GM10248 (cell line): ENCODE results near the gene C14orf132.
"Not testable (repeated sequence)": the region's sequence is repeated elsewhere in the genome, so short reads cannot be mapped to it uniquely, and the experiment has no call there.

Experiments
- CTCF ChIA-PET: fragments of 300-600 bp; sonication (Branson Sonifier 250); formaldehyde crosslinking; extraction: SDS; loops from one replicate; lab custom pipeline; 2021; ENCODE audit warnings: antibody characterized with exemption; lab: Yijun Ruan, JAX
- POLR2A ChIA-PET: fragments of 350-650 bp; sonication (Branson Sonifier 250); formaldehyde crosslinking; extraction: SDS; loops from one replicate; lab custom pipeline; 2020; ENCODE audit warnings: antibody characterized with exemption; lab: Yijun Ruan, JAX
- DNase-seq: peaks from one replicate; pipeline ENCODE4 v3.0.0; 2012; ENCODE audit errors: extremely low spot score
- CTCF ChIP-seq: IDR thresholded peaks from 2 replicates; pipeline ENCODE4 v1.5.1; 2012; ENCODE audit warnings: mild to moderate bottlenecking, low read depth; ENCODE audit errors: extremely low read depth, missing control alignments, control extremely low read depth

Gene C14orf132

DNA sequence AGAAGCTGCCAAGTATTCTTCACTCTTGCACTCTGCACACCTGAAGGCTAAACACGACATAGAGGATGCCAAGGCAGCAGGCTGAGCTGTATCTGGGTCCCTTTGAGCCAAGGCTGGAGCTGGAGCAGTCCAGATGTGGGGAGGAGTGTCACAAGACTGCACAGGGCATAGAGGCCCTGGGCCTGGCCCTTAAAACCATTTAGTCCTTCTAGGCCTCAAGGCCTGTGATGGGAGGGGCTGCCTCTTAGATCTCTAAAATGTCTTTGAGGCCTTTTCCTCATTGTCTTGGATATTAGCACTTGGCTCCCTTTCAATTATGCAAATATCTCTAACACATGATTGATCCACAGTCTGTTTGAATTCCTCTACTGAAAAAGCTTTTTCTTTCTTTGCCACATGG, 28.0 kb upstream of the C14orf132 start:
- CTCF ChIA-PET, result interaction anchor here (1.5 to 2.9 kb wide), 2 partner anchors 11 to 16 kb away, joined by 4 to 11 read pairs; no protein-coding TSS in a partner anchor

GRCh38 chr14:96011607-96012006, 27.6 kb upstream of the C14orf132 start:
- TF ChIP-seq CTCF, result no peak
- ChIA-PET CTCF (interaction anchor here (1.5 to 2.9 kb wide), 2 partner anchors 10 to 17 kb away, joined by 4 to 11 read pairs; no protein-coding TSS in a partner anchor), POLR2A (no interaction called here)
- no peak for DNase-seq

More for the DNA sequence above, 28.0 kb upstream of the C14orf132 start:
- no peak for DNase-seq
- POLR2A ChIA-PET, result no interaction called here
- TF ChIP-seq CTCF, result no peak

- DNase-seq, POLR2A ChIA-PET: not testable (repeated sequence)
- CTCF ChIA-PET, result interaction anchor here (1.5 to 2.9 kb wide), 2 partner anchors 9 to 18 kb away, joined by 4 to 11 read pairs; no protein-coding TSS in a partner anchor
Measured at GRCh38 chr14:96012757-96013156, 26.4 kb upstream of the C14orf132 start.

- ChIA-PET POLR2A (no interaction called here), CTCF (interaction anchor here (2.2 to 3.0 kb wide), 2 partner anchors 11 to 18 kb away, joined by 7 to 8 read pairs; no protein-coding TSS in a partner anchor)
- no peak for TF ChIP-seq CTCF
- DNase-seq, result no peak
Measured at GRCh38 chr14:96014176-96014575, 25.0 kb upstream of the C14orf132 start.

GRCh38 chr14:96016501-96017160, 22.5 kb upstream of the C14orf132 start:
- ChIA-PET CTCF (no interaction called here), POLR2A (no interaction called here)
- no peak for DNase-seq
- TF ChIP-seq CTCF, result no peak

GRCh38 chr14:96017882-96018281, 21.3 kb upstream of the C14orf132 start:
- no peak for TF ChIP-seq CTCF
- ChIA-PET POLR2A (no interaction called here), CTCF (no interaction called here)
- DNase-seq, result no peak

GRCh38 chr14:96027431-96028355, 11.5 kb upstream of the C14orf132 start:
- no peak for DNase-seq
- ChIA-PET POLR2A (no interaction called here), CTCF (interaction anchor here (1.2 to 1.7 kb wide), 3 partner anchors 12 to 25 kb away, joined by 3 to 5 read pairs (median 5); partner anchors contain the start of gene C14orf132)
- no peak for TF ChIP-seq CTCF
